Suprapubic skin (tissue), 3 donors: ENCODE data around the gene TSPAN14.

ENCODE experiments used
- EP300 ChIP-seq: sonication (generic); formaldehyde crosslinking; IDR thresholded peaks from one replicate; pipeline ENCODE4 v1.6.1; 2017; ENCODE audit warnings: antibody characterized with exemption
- POLR2A ChIP-seq, 2 donors: fragments of 450-650 bp; IDR thresholded peaks; one replicate each; pipeline ENCODE4 v1.6.1; 2017; ENCODE audit warnings: antibody characterized with exemption in 2 of 2, mild to moderate bottlenecking in 2 of 2, moderate library complexity in 2 of 2
- TF ChIP-seq, protein P1 (sequence below), 2 donors: fragments of 200-600 bp in 1 of 2; fragments of 450-650 bp in 1 of 2; sonication (generic) in 1 of 2; IDR thresholded peaks; one replicate each; pipeline ENCODE4 v1.5.1; 2016 to 2019; ENCODE audit warnings: antibody characterized with exemption in 2 of 2, mild to moderate bottlenecking in 1 of 2, moderate library complexity in 1 of 2

- TF ChIP-seq POLR2A (IDR thresholded peaks at IDR 0.05) (no peak), EP300 (no peak)
- TF ChIP-seq, protein P1, sequence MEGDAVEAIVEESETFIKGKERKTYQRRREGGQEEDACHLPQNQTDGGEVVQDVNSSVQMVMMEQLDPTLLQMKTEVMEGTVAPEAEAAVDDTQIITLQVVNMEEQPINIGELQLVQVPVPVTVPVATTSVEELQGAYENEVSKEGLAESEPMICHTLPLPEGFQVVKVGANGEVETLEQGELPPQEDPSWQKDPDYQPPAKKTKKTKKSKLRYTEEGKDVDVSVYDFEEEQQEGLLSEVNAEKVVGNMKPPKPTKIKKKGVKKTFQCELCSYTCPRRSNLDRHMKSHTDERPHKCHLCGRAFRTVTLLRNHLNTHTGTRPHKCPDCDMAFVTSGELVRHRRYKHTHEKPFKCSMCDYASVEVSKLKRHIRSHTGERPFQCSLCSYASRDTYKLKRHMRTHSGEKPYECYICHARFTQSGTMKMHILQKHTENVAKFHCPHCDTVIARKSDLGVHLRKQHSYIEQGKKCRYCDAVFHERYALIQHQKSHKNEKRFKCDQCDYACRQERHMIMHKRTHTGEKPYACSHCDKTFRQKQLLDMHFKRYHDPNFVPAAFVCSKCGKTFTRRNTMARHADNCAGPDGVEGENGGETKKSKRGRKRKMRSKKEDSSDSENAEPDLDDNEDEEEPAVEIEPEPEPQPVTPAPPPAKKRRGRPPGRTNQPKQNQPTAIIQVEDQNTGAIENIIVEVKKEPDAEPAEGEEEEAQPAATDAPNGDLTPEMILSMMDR (IDR thresholded peaks at IDR 0.05), result no peak
Observed at GRCh38 chr10:80471001-80471400, 16.9 kb downstream of the TSPAN14 start.
